Measurements from ENCODE around the gene ALG10B. TPM values are rescaled to one million over a fixed set of nuclear protein-coding genes. Genes with fewer than 3 reads are reported as not detected.

ALG10B gene
- total RNA-seq (2012; rRNA removed): 2.5 and 2.9 TPM in 2 replicates
- polyA plus RNA-seq (2012; rRNA removed): 1.7 and 3.6 TPM in 2 replicates
- polyA plus RNA-seq (2012; cell fraction: cytosol; rRNA removed): 0.15 and 0.93 TPM in 2 replicates
- polyA plus RNA-seq (2012; cell fraction: nucleus; rRNA removed; ENCODE audit: low replicate concordance): 0.98 and 1.4 TPM in 2 replicates
- Bru-seq, nascent RNA: percentile 46 among the genes with signal in this experiment
- percentile 61 among the genes with signal in this experiment for BruChase-seq, experiment 1, labeled RNA remaining after a 6-hour chase
- percentile 66 among the genes with signal in this experiment for BruChase-seq, experiment 2, labeled RNA remaining after a 2-hour chase
- long read RNA-seq: 0 reads

- peak; percentile 96 for DNase-seq
- Histone ChIP-seq H4K20me1 (ENCODE audit: insufficient read depth, low read length) (no peaks in the 10 kb centered on the region), H3K27ac (ENCODE audit: insufficient read depth, low read length) (peak within 1 kb of the TSS; percentile 62), H2BK5ac (ENCODE audit: low read depth, low read length, poor library complexity, severe bottlenecking) (no peak within 1 kb of the TSS), H2BK120ac (ENCODE audit: low read depth, low read length) (no peak within 1 kb of the TSS), H3K36me3 (ENCODE audit: control insufficient read depth, insufficient read depth, low read length) (no peaks in the 10 kb centered on the region), H3K18ac (ENCODE audit: low read depth, low read length) (no peak within 1 kb of the TSS), H2AK5ac (ENCODE audit: low read depth, low read length) (no peak within 1 kb of the TSS), H3K27me3 (ENCODE audit: control insufficient read depth, insufficient read depth, low read length) (no peaks in the 10 kb centered on the region), H3K9me1 (ENCODE audit: insufficient read depth, low read length) (no peaks in the 10 kb centered on the region), H3K4me2 (ENCODE audit: low read depth, low read length) (peak within 1 kb of the TSS; percentile 65), H3K14ac (replicated peaks; ENCODE audit: low read depth, low read length) (peak within 1 kb of the TSS; percentile 77; the same call in 1 of the 2 replicates), H3K9me3 (ENCODE audit: control insufficient read depth, insufficient read depth, low read length) (no peaks in the 10 kb centered on the region), H2AFZ (replicated peaks; ENCODE audit: low read length, poor library complexity) (peak within 1 kb of the TSS; percentile 89), H3K4me3 (ENCODE audit: insufficient read depth, low read depth, low read length) (peak within 1 kb of the TSS; percentile 77), H2AK9ac (replicated peaks; ENCODE audit: low read depth, low read length, poor library complexity) (no peak within 1 kb of the TSS), H3K9ac (ENCODE audit: low read depth, low read length) (peak within 1 kb of the TSS; percentile 73), H2BK15ac (ENCODE audit: low read depth, low read length) (no peak within 1 kb of the TSS), H3K56ac (ENCODE audit: extremely low read depth, insufficient read depth, low read length) (peak within 1 kb of the TSS; percentile 39; the same call in 1 of the 2 replicates), H2BK20ac (ENCODE audit: low read depth, low read length) (no peak within 1 kb of the TSS), H4K5ac (ENCODE audit: low read depth, low read length) (0 out of 2 replicates have a peak within 1 kb of the TSS, but pooled peaks have one; percentile 46), H4K91ac (ENCODE audit: insufficient read depth, low read depth, low read length) (no peak within 1 kb of the TSS; the same call in 1 of the 2 replicates), H3K4ac (ENCODE audit: low read depth, low read length) (peak within 1 kb of the TSS; percentile 62; the same call in 1 of the 2 replicates), H4K8ac (ENCODE audit: low read depth in 2 of 2, low read length in 2 of 2) (peak within 1 kb of the TSS; percentile 63 to 73), H3K79me1 (ENCODE audit: low read depth in 1 of 2, low read length in 2 of 2) (no peaks in the 10 kb centered on the region), H3K4me1 (ENCODE audit: control insufficient read depth, insufficient read depth, low read length) (no peaks in the 10 kb centered on the region), H3K23ac (ENCODE audit: low read depth, low read length) (no peak within 1 kb of the TSS)
- peak; percentile 100 for ATAC-seq (ENCODE audit: low read depth)
- in situ Hi-C loops (cut with MboI; ENCODE audit: low sequenced_read_pairs): no loop called here
- BruUV-seq (replicated peaks): no TSS peak
- ChIA-PET CTCF (no interaction called here), POLR2A (ENCODE audit: unreplicated experiment) (no interaction called here)
- dilution Hi-C loops (cut with HindIII; ENCODE audit: low sequenced_read_pairs, unreplicated experiment): no loop called here
- 4% methylated on average over 10 of the region's 42 CpGs; no CpG with 5 or more reads in 1 of the 2 experiments for WGBS, 2 experiments (ENCODE audit: extremely low coverage in 2 of 2, insufficient read length in 1 of 2)
- intact Hi-C loops (cut with micrococcal nuclease): loop anchor here (1.0 to 10.0 kb wide), 2 partner anchors 178 to 642 kb away; no protein-coding TSS in a partner anchor
- no peak for TF ChIP-seq RFX5 (IDR thresholded peaks at IDR 0.05; ENCODE audit: low read depth, low read length)
- peak; percentile 44; the same call in 1 of the 2 replicates for TF ChIP-seq SMC3 (IDR thresholded peaks at IDR 0.05; ENCODE audit: low read depth, low read length)
- TF ChIP-seq MAZ (IDR thresholded peaks at IDR 0.05; ENCODE audit: borderline replicate concordance, low read depth, low read length): peak; percentile 83
- TF ChIP-seq ELK1 (IDR thresholded peaks at IDR 0.05; ENCODE audit: borderline replicate concordance, low read depth, low read length): 0 out of 2 replicates have a peak, but pooled peaks have one; percentile 43
- TF ChIP-seq MAFK (IDR thresholded peaks at IDR 0.05; ENCODE audit: low read depth, low read length): no peak
- TF ChIP-seq MXI1 (IDR thresholded peaks at IDR 0.05; ENCODE audit: borderline replicate concordance, low read depth, low read length): no peak
- peak; percentile 76 for TF ChIP-seq CTCF (conservative IDR thresholded peaks at IDR 0.05; ENCODE audit: low read depth, low read length)
- peak; percentile 74 for TF ChIP-seq RAD21 (IDR thresholded peaks at IDR 0.05; ENCODE audit: low read length)
- no peak for TF ChIP-seq NFE2L2 (IDR thresholded peaks at IDR 0.05; ENCODE audit: low read depth, low read length)
- TF ChIP-seq POLR2A (IDR thresholded peaks at IDR 0.05; ENCODE audit: low read depth, low read length): peak; percentile 64; the same call in 1 of the 2 replicates
- TF ChIP-seq CEBPB (IDR thresholded peaks at IDR 0.05; ENCODE audit: low read depth, low read length): peak; percentile 65
- peak; percentile 84 for TF ChIP-seq RCOR1 (IDR thresholded peaks at IDR 0.05; ENCODE audit: insufficient replicate concordance, low read length)
Observed at GRCh38 chr12:38316391-38317129, at the start of gene ALG10B. Gene ALG10B, plus strand, starts transcription at chr12:38316774. Its CDS starts 120 bp downstream, at chr12:38316894.
